ENCODE data around the gene ARHGAP10. TPM values are rescaled to one million over a fixed set of nuclear protein-coding genes. Genes with fewer than 3 reads are reported as not detected.

ARHGAP10 gene
- total RNA-seq, 2 experiments from 2014 or later = 0.11 TPM; not detected in 1

GRCh38 chr4:148073349-148073748, 341.5 kb downstream of the ARHGAP10 start:
- DNase-seq (ENCODE audit: low spot score) = no peak
- H3K9me3 ChIP-seq (ENCODE audit: low read length) = peaks cover 18% of the 10 kb centered on the region; the same call in 1 of the 2 replicates
- TF ChIP-seq CTCF (conservative IDR thresholded peaks at IDR 0.05; ENCODE audit: low read length) (no peak), EZH2phosphoT487 (IDR thresholded peaks at IDR 0.05; ENCODE audit: borderline replicate concordance, low read depth, low read length) (no peak)
- no peak overlapping the region for H2AFZ ChIP-seq (ENCODE audit: low read length)
- H3K4me2 ChIP-seq (ENCODE audit: low read length) = no peak overlapping the region
- ChIA-PET CTCF (ENCODE audit: unreplicated experiment) (no interaction called here), POLR2A (no interaction called here)
- no TSS peak for BruUV-seq (replicated peaks)
- no peaks in the 10 kb centered on the region for H3K4me1 ChIP-seq (ENCODE audit: insufficient read depth, low read length, poor library complexity, severe bottlenecking)
- intact Hi-C loops (cut with micrococcal nuclease; ENCODE audit: unreplicated experiment) = no loop called here
- no peaks in the 10 kb centered on the region for H4K20me1 ChIP-seq (ENCODE audit: insufficient read depth, low read length)
- H3K27ac ChIP-seq (ENCODE audit: low read depth, low read length, poor library complexity, severe bottlenecking) = no peak overlapping the region
- no peaks in the 10 kb centered on the region for H3K9me2 ChIP-seq (ENCODE audit: insufficient read depth, low read length)
- H3K79me2 ChIP-seq (ENCODE audit: insufficient read depth, low read depth, low read length) = no peaks in the 10 kb centered on the region
- no peak overlapping the region for H3K4me3 ChIP-seq (ENCODE audit: low read depth, low read length, poor library complexity, severe bottlenecking)
- no peaks in the 10 kb centered on the region for H3K36me3 ChIP-seq (ENCODE audit: insufficient read depth, low read length)

GRCh38 chr4:148074462-148074861, 342.6 kb downstream of the ARHGAP10 start:
- no peak for TF ChIP-seq EZH2phosphoT487 (IDR thresholded peaks at IDR 0.05; ENCODE audit: borderline replicate concordance, low read depth, low read length)
- H3K27ac ChIP-seq (ENCODE audit: low read depth, low read length, poor library complexity, severe bottlenecking) = no peak overlapping the region
- H3K79me2 ChIP-seq (ENCODE audit: insufficient read depth, low read depth, low read length) = no peaks in the 10 kb centered on the region
- H3K4me3 ChIP-seq (ENCODE audit: low read depth, low read length, poor library complexity, severe bottlenecking) = no peak overlapping the region
- intact Hi-C loops (cut with micrococcal nuclease; ENCODE audit: unreplicated experiment) = no loop called here
- H2AFZ ChIP-seq (ENCODE audit: low read length) = no peak overlapping the region
- H4K20me1 ChIP-seq (ENCODE audit: insufficient read depth, low read length) = no peaks in the 10 kb centered on the region
- H3K9me3 ChIP-seq (ENCODE audit: low read length) = peaks cover 18% of the 10 kb centered on the region; the same call in 1 of the 2 replicates
- POLR2A ChIA-PET = no interaction called here
- no peak for DNase-seq (ENCODE audit: low spot score)
- no peak overlapping the region for H3K4me2 ChIP-seq (ENCODE audit: low read length)
- no peaks in the 10 kb centered on the region for H3K36me3 ChIP-seq (ENCODE audit: insufficient read depth, low read length)
- CTCF ChIA-PET (ENCODE audit: unreplicated experiment) = no interaction called here
- no peaks in the 10 kb centered on the region for H3K9me2 ChIP-seq (ENCODE audit: insufficient read depth, low read length)
- H3K4me1 ChIP-seq (ENCODE audit: insufficient read depth, low read length, poor library complexity, severe bottlenecking) = no peaks in the 10 kb centered on the region
- no TSS peak for BruUV-seq (replicated peaks)

- Histone ChIP-seq H3K4me2 (ENCODE audit: low read length) (no peak overlapping the region), H3K4me1 (ENCODE audit: insufficient read depth, low read length, poor library complexity, severe bottlenecking) (no peaks in the 10 kb centered on the region), H2AFZ (ENCODE audit: low read length) (no peak overlapping the region), H3K36me3 (ENCODE audit: insufficient read depth, low read length) (no peaks in the 10 kb centered on the region), H3K27ac (ENCODE audit: low read depth, low read length, poor library complexity, severe bottlenecking) (no peak overlapping the region), H3K79me2 (ENCODE audit: insufficient read depth, low read depth, low read length) (no peaks in the 10 kb centered on the region), H3K4me3 (ENCODE audit: low read depth, low read length, poor library complexity, severe bottlenecking) (no peak overlapping the region), H3K9me2 (ENCODE audit: insufficient read depth, low read length) (no peaks in the 10 kb centered on the region), H3K9me3 (ENCODE audit: low read length) (peaks cover 18% of the 10 kb centered on the region; the same call in 1 of the 2 replicates), H4K20me1 (ENCODE audit: insufficient read depth, low read length) (no peaks in the 10 kb centered on the region)
- ChIA-PET POLR2A (no interaction called here), CTCF (ENCODE audit: unreplicated experiment) (no interaction called here)
- BruUV-seq (replicated peaks) = no TSS peak
- TF ChIP-seq EZH2phosphoT487 (IDR thresholded peaks at IDR 0.05; ENCODE audit: borderline replicate concordance, low read depth, low read length) = no peak
- TF ChIP-seq CTCF (conservative IDR thresholded peaks at IDR 0.05; ENCODE audit: low read length) = no peak
- intact Hi-C loops (cut with micrococcal nuclease; ENCODE audit: unreplicated experiment) = no loop called here
- no peak for DNase-seq (ENCODE audit: low spot score)
Observed at GRCh38 chr4:148075438-148075837, 343.6 kb downstream of the ARHGAP10 start.
